ENCODE data around the gene LETM1.

- TF ChIP-seq, protein P1, sequence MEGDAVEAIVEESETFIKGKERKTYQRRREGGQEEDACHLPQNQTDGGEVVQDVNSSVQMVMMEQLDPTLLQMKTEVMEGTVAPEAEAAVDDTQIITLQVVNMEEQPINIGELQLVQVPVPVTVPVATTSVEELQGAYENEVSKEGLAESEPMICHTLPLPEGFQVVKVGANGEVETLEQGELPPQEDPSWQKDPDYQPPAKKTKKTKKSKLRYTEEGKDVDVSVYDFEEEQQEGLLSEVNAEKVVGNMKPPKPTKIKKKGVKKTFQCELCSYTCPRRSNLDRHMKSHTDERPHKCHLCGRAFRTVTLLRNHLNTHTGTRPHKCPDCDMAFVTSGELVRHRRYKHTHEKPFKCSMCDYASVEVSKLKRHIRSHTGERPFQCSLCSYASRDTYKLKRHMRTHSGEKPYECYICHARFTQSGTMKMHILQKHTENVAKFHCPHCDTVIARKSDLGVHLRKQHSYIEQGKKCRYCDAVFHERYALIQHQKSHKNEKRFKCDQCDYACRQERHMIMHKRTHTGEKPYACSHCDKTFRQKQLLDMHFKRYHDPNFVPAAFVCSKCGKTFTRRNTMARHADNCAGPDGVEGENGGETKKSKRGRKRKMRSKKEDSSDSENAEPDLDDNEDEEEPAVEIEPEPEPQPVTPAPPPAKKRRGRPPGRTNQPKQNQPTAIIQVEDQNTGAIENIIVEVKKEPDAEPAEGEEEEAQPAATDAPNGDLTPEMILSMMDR (IDR thresholded peaks at IDR 0.05; ENCODE audit: extremely low read depth in 1 of 2, insufficient read depth in 1 of 2, low read depth in 1 of 2, low read length in 2 of 2): no peak
- TF ChIP-seq, protein P2, sequence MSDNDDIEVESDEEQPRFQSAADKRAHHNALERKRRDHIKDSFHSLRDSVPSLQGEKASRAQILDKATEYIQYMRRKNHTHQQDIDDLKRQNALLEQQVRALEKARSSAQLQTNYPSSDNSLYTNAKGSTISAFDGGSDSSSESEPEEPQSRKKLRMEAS (IDR thresholded peaks at IDR 0.05; ENCODE audit: insufficient read depth, insufficient read length): no peak
- no peak for TF ChIP-seq EZH2 (IDR thresholded peaks at IDR 0.05; ENCODE audit: borderline replicate concordance, low read depth, low read length, severe bottlenecking)
- no peak for TF ChIP-seq JUN (IDR thresholded peaks at IDR 0.05; ENCODE audit: borderline replicate concordance, insufficient read depth, insufficient read length, low read depth)
- no peak for TF ChIP-seq POLR2A (IDR thresholded peaks at IDR 0.05; ENCODE audit: low read depth, low read length)
- no peak for TF ChIP-seq POLR2AphosphoS5 (IDR thresholded peaks at IDR 0.05; ENCODE audit: insufficient read depth, low read depth, low read length)
- TF ChIP-seq MYC (IDR thresholded peaks at IDR 0.05; ENCODE audit: low read depth, low read length): no peak
Observed at GRCh38 chr4:1898007-1898406, 42.1 kb upstream of the LETM1 start.

All from endothelial cell of umbilical vein (primary cell).